OCI-LY7 (cell line): ENCODE data around the gene PRKN. TPM values are rescaled to one million over a fixed set of nuclear protein-coding genes. Genes with fewer than 3 reads are reported as not detected.

Source experiments
- BruUV-seq: library from RNA; stranded (reverse); fragments of 400-500 nt; replicated peaks from 2 replicates; lab custom pipeline; 2021; lab: Mats Ljungman, UMichigan
- CTCF ChIA-PET: fragments of 300-600 bp; sonication (Branson Sonifier 250); formaldehyde crosslinking; loops from one replicate; lab custom pipeline; 2022; ENCODE audit warnings: antibody characterized with exemption; ENCODE audit not compliant: unreplicated experiment; lab: Charles Lee
- POLR2A ChIA-PET: fragments of 300-600 bp; sonication (Branson Sonifier 250); formaldehyde crosslinking; loops from one replicate; lab custom pipeline; 2022; ENCODE audit warnings: antibody characterized with exemption; lab: Charles Lee
- DNase-seq: peaks from one replicate; pipeline ENCODE4 v3.0.0-alpha.2; 2015; ENCODE audit warnings: low spot score
- H2AFZ ChIP-seq: fragments of 200-600 bp; sonication (generic), shearing (Covaris generic); 2 replicates; pipeline ENCODE4 v1.6.1; 2014; ENCODE audit warnings: mild to moderate bottlenecking, antibody characterized with exemption, low read length, moderate library complexity
- H3K27ac ChIP-seq: fragments of 200-600 bp; sonication (generic); 2 replicates; pipeline ENCODE4 v1.5.1; 2014; ENCODE audit warnings: mixed run types, low read depth, mild to moderate bottlenecking, moderate library complexity, low read length, inconsistent platforms; ENCODE audit not compliant: poor library complexity, severe bottlenecking
- H3K36me3 ChIP-seq: fragments of 200-600 bp; sonication (generic); 2 replicates; pipeline ENCODE4 v1.6.1; 2014; ENCODE audit warnings: mild to moderate bottlenecking, antibody characterized with exemption, low read length, moderate library complexity, mixed read lengths; ENCODE audit not compliant: insufficient read depth
- H3K4me1 ChIP-seq: fragments of 200-600 bp; sonication (generic); 2 replicates; pipeline ENCODE4 v1.5.1; 2014; ENCODE audit warnings: mild to moderate bottlenecking, low read length; ENCODE audit not compliant: insufficient read depth, poor library complexity, severe bottlenecking
- H3K4me2 ChIP-seq: fragments of 200-600 bp; sonication (generic); 2 replicates; pipeline ENCODE4 v1.6.1; 2014; ENCODE audit warnings: mild to moderate bottlenecking, low read length
- H3K4me3 ChIP-seq: fragments of 200-600 bp; sonication (generic); 2 replicates; pipeline ENCODE4 v1.5.1; 2014; ENCODE audit warnings: mild to moderate bottlenecking, low read depth, low read length; ENCODE audit not compliant: poor library complexity, severe bottlenecking
- H3K79me2 ChIP-seq: fragments of 200-600 bp; sonication (generic); 2 replicates; pipeline ENCODE4 v1.6.1; 2016; ENCODE audit warnings: low read depth, mild to moderate bottlenecking, low read length, moderate library complexity, mixed read lengths; ENCODE audit not compliant: insufficient read depth
- H3K9me2 ChIP-seq: fragments of 200-600 bp; sonication (generic); 2 replicates; pipeline ENCODE4 v1.6.1; 2016; ENCODE audit warnings: mild to moderate bottlenecking, low read length, mixed read lengths; ENCODE audit not compliant: insufficient read depth
- H3K9me3 ChIP-seq: fragments of 200-600 bp; sonication (generic); 2 replicates; pipeline ENCODE4 v1.6.1; 2014; ENCODE audit warnings: mild to moderate bottlenecking, mixed run types, low read length, mixed read lengths
- H4K20me1 ChIP-seq: fragments of 200-600 bp; sonication (generic); 2 replicates; pipeline ENCODE4 v1.6.1; 2014; ENCODE audit warnings: mild to moderate bottlenecking, antibody characterized with exemption, low read length, moderate library complexity, mixed read lengths; ENCODE audit not compliant: insufficient read depth
- CTCF ChIP-seq: fragments of 200-600 bp; sonication (generic); conservative IDR thresholded peaks from 2 replicates; pipeline ENCODE4 v1.5.1; 2014; ENCODE audit warnings: mild to moderate bottlenecking, antibody characterized with exemption, low read length, moderate library complexity, mixed read lengths
- EZH2phosphoT487 ChIP-seq: fragments of 200-600 bp; sonication (generic); IDR thresholded peaks from 2 replicates; pipeline ENCODE4 v1.6.1; 2018; ENCODE audit warnings: low read depth, borderline replicate concordance, mild to moderate bottlenecking, mixed run types, antibody characterized with exemption, low read length, moderate library complexity, mixed read lengths
- intact Hi-C: fragments of 100-400 bp; cut with micrococcal nuclease; formaldehyde crosslinking; loops from one replicate; pipeline ENCODE4 v1.10.0; 2022; ENCODE audit not compliant: unreplicated experiment
- total RNA-seq, 2 experiments: library from RNA; depleted of rRNA in 1 of 2; stranded (reverse); fragments of >200 nt in 1 of 2; shearing (Covaris generic) in 1 of 2; gene quantifications; 2 replicates each; pipeline ENCODE4 v1.2.3, GENCODE V29; 2014 to 2022

Gene PRKN
- total RNA-seq, 2 experiments from 2014 or later = 1.3 to 2.0 TPM

- Histone ChIP-seq H3K9me3 (no peaks in the 10 kb centered on the region), H3K79me2 (no peaks in the 10 kb centered on the region), H3K4me1 (no peaks in the 10 kb centered on the region), H3K4me2 (no peak overlapping the region), H2AFZ (no peak overlapping the region), H3K9me2 (no peaks in the 10 kb centered on the region), H3K4me3 (no peak overlapping the region), H3K27ac (no peak overlapping the region), H3K36me3 (no peaks in the 10 kb centered on the region), H4K20me1 (no peaks in the 10 kb centered on the region)
- ChIA-PET CTCF (no interaction called here), POLR2A (interaction anchor here (0.7 to 0.9 kb wide), 2 partner anchors 14 to 1653 kb away, joined by 3 to 4 read pairs; no protein-coding TSS in a partner anchor)
- DNase-seq = no peak
- no TSS peak for BruUV-seq
- intact Hi-C loops = no loop called here
- no peak for TF ChIP-seq EZH2phosphoT487
- no peak for TF ChIP-seq CTCF
Observed at GRCh38 chr6:161884782-161885181, 842.8 kb downstream of the PRKN start.

GRCh38 chr6:161882196-161882765 lies 845.3 kb downstream of the PRKN start:
- intact Hi-C loops = no loop called here
- TF ChIP-seq EZH2phosphoT487 (no peak), CTCF (no peak)
- no peak overlapping the region for H3K4me3 ChIP-seq
- no peak overlapping the region for H3K4me2 ChIP-seq
- no TSS peak for BruUV-seq
- H3K9me3 ChIP-seq = no peaks in the 10 kb centered on the region
- no peak for DNase-seq
- no peaks in the 10 kb centered on the region for H3K79me2 ChIP-seq
- no peaks in the 10 kb centered on the region for H4K20me1 ChIP-seq
- H3K27ac ChIP-seq = no peak overlapping the region
- ChIA-PET POLR2A (interaction anchor here (0.6 kb wide), 1 partner anchor 1028 kb away, joined by 3 read pairs; no protein-coding TSS in a partner anchor), CTCF (no interaction called here)
- no peaks in the 10 kb centered on the region for H3K9me2 ChIP-seq
- no peaks in the 10 kb centered on the region for H3K4me1 ChIP-seq
- no peak overlapping the region for H2AFZ ChIP-seq
- H3K36me3 ChIP-seq = no peaks in the 10 kb centered on the region

GRCh38 chr6:161880056-161880455 lies 847.5 kb downstream of the PRKN start:
- BruUV-seq = no TSS peak
- POLR2A ChIA-PET = no interaction called here
- H3K36me3 ChIP-seq = no peaks in the 10 kb centered on the region
- no peak overlapping the region for H3K27ac ChIP-seq
- TF ChIP-seq CTCF = no peak
- TF ChIP-seq EZH2phosphoT487 = no peak
- H2AFZ ChIP-seq = no peak overlapping the region
- no peaks in the 10 kb centered on the region for H3K79me2 ChIP-seq
- no peaks in the 10 kb centered on the region for H4K20me1 ChIP-seq
- intact Hi-C loops = no loop called here
- no peaks in the 10 kb centered on the region for H3K4me1 ChIP-seq
- no peak overlapping the region for H3K4me3 ChIP-seq
- H3K9me3 ChIP-seq = no peaks in the 10 kb centered on the region
- CTCF ChIA-PET = no interaction called here
- H3K4me2 ChIP-seq = no peak overlapping the region
- no peaks in the 10 kb centered on the region for H3K9me2 ChIP-seq
- DNase-seq = no peak
